GM12864 (cell line): ENCODE measurements around the gene CRK.
"Not testable (repeated sequence)": the region's sequence is repeated elsewhere in the genome, so short reads cannot be mapped to it uniquely, and the experiment has no call there.

ENCODE experiments used
- DNase-seq: peaks from one replicate; pipeline ENCODE4 v3.0.0-alpha.2; 2011; ENCODE audit warnings: low read depth
- H3K4me3 ChIP-seq: 2 replicates; pipeline ENCODE4 v1.5.1; 2011; ENCODE audit warnings: mild to moderate bottlenecking, low read depth, low read length, control low read depth
- CTCF ChIP-seq: IDR thresholded peaks from 2 replicates; pipeline ENCODE4 v1.5.1; 2011; ENCODE audit warnings: low read depth, mild to moderate bottlenecking, moderate library complexity, low read length, control low read depth, inconsistent platforms; ENCODE audit errors: missing control alignments

CRK gene

GRCh38 chr17:1391577-1391976 lies 64.5 kb downstream of the CRK start:
- DNase-seq: no peak
- H3K4me3 ChIP-seq: no peak overlapping the region
- no peak for TF ChIP-seq CTCF

GRCh38 chr17:1390432-1391367 lies 65.3 kb downstream of the CRK start:
- no peak for TF ChIP-seq CTCF
- H3K4me3 ChIP-seq: no peak overlapping the region
- no peak for DNase-seq

GRCh38 chr17:1387490-1388227 lies 68.4 kb downstream of the CRK start:
- DNase-seq, H3K4me3 ChIP-seq: not testable (repeated sequence)

- not testable (repeated sequence) for DNase-seq, H3K4me3 ChIP-seq
These were observed 69.3 kb downstream of the CRK start for GRCh38 chr17:1386675-1387190.

- no peak for DNase-seq
- TF ChIP-seq CTCF: no peak
These were observed 69.8 kb downstream of the CRK start for GRCh38 chr17:1386265-1386664.

GRCh38 chr17:1385861-1386260 lies 70.2 kb downstream of the CRK start:
- TF ChIP-seq CTCF: no peak
- DNase-seq: no peak
- H3K4me3 ChIP-seq: no peak overlapping the region

More at GRCh38 chr17:1386265-1386664, 69.8 kb downstream of the CRK start:
- H3K4me3 ChIP-seq: no peak overlapping the region

- no peak overlapping the region for H3K4me3 ChIP-seq
- TF ChIP-seq CTCF: no peak
- no peak for DNase-seq
These were observed 71.1 kb downstream of the CRK start for GRCh38 chr17:1384905-1385435.
